Measurements from ENCODE around the gene ZNF423. TPM values are rescaled to one million over a fixed set of nuclear protein-coding genes. Genes with fewer than 3 reads are reported as not detected.

Gene ZNF423
- total RNA-seq, 1 experiment from 2014 or later = not detected

GRCh38 chr16:49457196-49457595 is 398.7 kb downstream of the ZNF423 start:
- no peaks in the 10 kb centered on the region for H3K9me3 Mint-ChIP-seq (ENCODE audit: low read depth, unreplicated experiment)
- DNase-seq = no peak
- no peak overlapping the region for H3K27ac Mint-ChIP-seq (ENCODE audit: unreplicated experiment)
- no peaks in the 10 kb centered on the region for H3K4me1 Mint-ChIP-seq (ENCODE audit: low read depth, unreplicated experiment)
- H3K4me3 Mint-ChIP-seq (ENCODE audit: low read depth, unreplicated experiment) = no peak overlapping the region
- intact Hi-C loops (cut with micrococcal nuclease; ENCODE audit: unreplicated experiment) = no loop called here
- BruUV-seq (replicated peaks) = no TSS peak
- H3K27me3 Mint-ChIP-seq (ENCODE audit: unreplicated experiment) = peaks cover 69% of the 10 kb centered on the region
- TF ChIP-seq CTCF (IDR thresholded peaks at IDR 0.05; ENCODE audit: unreplicated experiment) = no peak
- no peaks in the 10 kb centered on the region for H3K36me3 Mint-ChIP-seq (ENCODE audit: insufficient read depth, unreplicated experiment)
- CTCF ChIA-PET = no interaction called here

GRCh38 chr16:49456763-49457162 is 399.1 kb downstream of the ZNF423 start:
- intact Hi-C loops (cut with micrococcal nuclease; ENCODE audit: unreplicated experiment) = no loop called here
- no peak for DNase-seq
- Mint-ChIP-seq H3K27me3 (ENCODE audit: unreplicated experiment) (peaks cover 69% of the 10 kb centered on the region), H3K4me3 (ENCODE audit: low read depth, unreplicated experiment) (no peak overlapping the region), H3K9me3 (ENCODE audit: low read depth, unreplicated experiment) (no peaks in the 10 kb centered on the region), H3K4me1 (ENCODE audit: low read depth, unreplicated experiment) (no peaks in the 10 kb centered on the region), H3K27ac (ENCODE audit: unreplicated experiment) (no peak overlapping the region), H3K36me3 (ENCODE audit: insufficient read depth, unreplicated experiment) (no peaks in the 10 kb centered on the region)
- TF ChIP-seq CTCF (IDR thresholded peaks at IDR 0.05; ENCODE audit: unreplicated experiment) = no peak
- CTCF ChIA-PET = no interaction called here
- no TSS peak for BruUV-seq (replicated peaks)

- DNase-seq = no peak
- H3K9me3 Mint-ChIP-seq (ENCODE audit: low read depth, unreplicated experiment) = no peaks in the 10 kb centered on the region
- no peak overlapping the region for H3K27ac Mint-ChIP-seq (ENCODE audit: unreplicated experiment)
- intact Hi-C loops (cut with micrococcal nuclease; ENCODE audit: unreplicated experiment) = no loop called here
- no peak for TF ChIP-seq CTCF (IDR thresholded peaks at IDR 0.05; ENCODE audit: unreplicated experiment)
- H3K27me3 Mint-ChIP-seq (ENCODE audit: unreplicated experiment) = peaks cover 69% of the 10 kb centered on the region
- CTCF ChIA-PET = no interaction called here
- H3K36me3 Mint-ChIP-seq (ENCODE audit: insufficient read depth, unreplicated experiment) = no peaks in the 10 kb centered on the region
- BruUV-seq (replicated peaks) = no TSS peak
- H3K4me3 Mint-ChIP-seq (ENCODE audit: low read depth, unreplicated experiment) = no peak overlapping the region
- no peaks in the 10 kb centered on the region for H3K4me1 Mint-ChIP-seq (ENCODE audit: low read depth, unreplicated experiment)
Observed at GRCh38 chr16:49455991-49456745, 399.7 kb downstream of the ZNF423 start.

- Mint-ChIP-seq H3K27ac (ENCODE audit: unreplicated experiment) (no peak overlapping the region), H3K27me3 (ENCODE audit: unreplicated experiment) (peaks cover 69% of the 10 kb centered on the region), H3K4me1 (ENCODE audit: low read depth, unreplicated experiment) (no peaks in the 10 kb centered on the region), H3K36me3 (ENCODE audit: insufficient read depth, unreplicated experiment) (no peaks in the 10 kb centered on the region), H3K4me3 (ENCODE audit: low read depth, unreplicated experiment) (no peak overlapping the region), H3K9me3 (ENCODE audit: low read depth, unreplicated experiment) (no peaks in the 10 kb centered on the region)
- intact Hi-C loops (cut with micrococcal nuclease; ENCODE audit: unreplicated experiment) = no loop called here
- CTCF ChIA-PET = no interaction called here
- no peak for TF ChIP-seq CTCF (IDR thresholded peaks at IDR 0.05; ENCODE audit: unreplicated experiment)
- BruUV-seq (replicated peaks) = no TSS peak
- DNase-seq = no peak
Observed at GRCh38 chr16:49455181-49455990, 400.5 kb downstream of the ZNF423 start.

All from Calu3 (cell line).